ACC112 (cell line): ENCODE results near the gene HOXA6.

Experiments
- H2AFZ ChIP-seq: fragments of 200-600 bp; sonication (generic); one replicate; pipeline ENCODE4 v1.6.0; 2017; ENCODE audit warnings: antibody characterized with exemption, low read length; ENCODE audit not compliant: unreplicated experiment
- H3K27ac ChIP-seq: fragments of 200-600 bp; sonication (generic); 2 replicates; pipeline ENCODE4 v1.5.1; 2014; ENCODE audit warnings: low read depth, mild to moderate bottlenecking, antibody characterized with exemption, low read length, moderate library complexity
- H3K27me3 ChIP-seq: fragments of 200-600 bp; sonication (generic); 2 replicates; pipeline ENCODE4 v1.6.1; 2014; ENCODE audit warnings: mild to moderate bottlenecking, antibody characterized with exemption, low read length, moderate library complexity, mixed read lengths; ENCODE audit not compliant: insufficient read depth
- H3K36me3 ChIP-seq: fragments of 200-600 bp; sonication (generic); 2 replicates; pipeline ENCODE4 v1.6.1; 2016; ENCODE audit warnings: mild to moderate bottlenecking, antibody characterized with exemption, low read length, moderate library complexity, mixed read lengths; ENCODE audit not compliant: insufficient read depth
- H3K4me1 ChIP-seq: fragments of 200-600 bp; sonication (generic); one replicate; pipeline ENCODE4 v1.6.1; 2016; ENCODE audit warnings: low read length, mixed read lengths; ENCODE audit not compliant: insufficient read depth, unreplicated experiment, control insufficient read depth
- H3K4me3 ChIP-seq: fragments of 200-600 bp; sonication (generic); 2 replicates; pipeline ENCODE4 v1.5.1; 2014; ENCODE audit warnings: mild to moderate bottlenecking, low read depth, low read length
- H3K79me2 ChIP-seq: fragments of 200-600 bp; sonication (generic); one replicate; pipeline ENCODE4 v1.6.0; 2016; ENCODE audit warnings: low read length; ENCODE audit not compliant: control insufficient read depth, unreplicated experiment, insufficient read depth

Gene HOXA6

DNA sequence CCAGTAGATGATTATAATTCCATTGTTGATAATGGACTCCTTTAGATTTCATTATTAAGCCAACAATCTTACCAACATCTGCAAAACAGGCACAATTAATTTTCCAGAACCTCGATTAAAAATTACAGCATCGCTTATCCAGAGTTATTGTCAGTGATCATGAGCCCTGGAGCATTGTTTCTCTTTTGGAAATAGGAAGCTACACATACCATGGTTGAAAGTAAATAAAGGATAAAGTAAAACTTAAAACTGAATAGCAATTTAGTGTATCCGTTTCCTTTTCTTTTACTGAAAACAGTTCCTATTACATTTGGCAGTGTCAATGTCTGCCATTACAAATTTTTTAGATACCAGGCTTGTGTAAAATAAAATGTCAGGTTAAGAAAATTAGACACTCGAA lies 35.2 kb downstream of the HOXA6 start:
- Histone ChIP-seq H3K27ac (no peak overlapping the region), H2AFZ (no peak overlapping the region), H3K79me2 (no peaks in the 10 kb centered on the region), H3K4me1 (no peaks in the 10 kb centered on the region), H3K27me3 (peaks cover 96% of the 10 kb centered on the region), H3K36me3 (no peaks in the 10 kb centered on the region), H3K4me3 (no peak overlapping the region)

GRCh38 chr7:27111751-27112277 lies 35.8 kb downstream of the HOXA6 start:
- H3K4me1 ChIP-seq, result no peaks in the 10 kb centered on the region
- H2AFZ ChIP-seq, result no peak overlapping the region
- no peak overlapping the region for H3K27ac ChIP-seq
- H3K4me3 ChIP-seq, result no peak overlapping the region
- no peaks in the 10 kb centered on the region for H3K36me3 ChIP-seq
- H3K79me2 ChIP-seq, result no peaks in the 10 kb centered on the region
- H3K27me3 ChIP-seq, result peaks cover 96% of the 10 kb centered on the region

DNA sequence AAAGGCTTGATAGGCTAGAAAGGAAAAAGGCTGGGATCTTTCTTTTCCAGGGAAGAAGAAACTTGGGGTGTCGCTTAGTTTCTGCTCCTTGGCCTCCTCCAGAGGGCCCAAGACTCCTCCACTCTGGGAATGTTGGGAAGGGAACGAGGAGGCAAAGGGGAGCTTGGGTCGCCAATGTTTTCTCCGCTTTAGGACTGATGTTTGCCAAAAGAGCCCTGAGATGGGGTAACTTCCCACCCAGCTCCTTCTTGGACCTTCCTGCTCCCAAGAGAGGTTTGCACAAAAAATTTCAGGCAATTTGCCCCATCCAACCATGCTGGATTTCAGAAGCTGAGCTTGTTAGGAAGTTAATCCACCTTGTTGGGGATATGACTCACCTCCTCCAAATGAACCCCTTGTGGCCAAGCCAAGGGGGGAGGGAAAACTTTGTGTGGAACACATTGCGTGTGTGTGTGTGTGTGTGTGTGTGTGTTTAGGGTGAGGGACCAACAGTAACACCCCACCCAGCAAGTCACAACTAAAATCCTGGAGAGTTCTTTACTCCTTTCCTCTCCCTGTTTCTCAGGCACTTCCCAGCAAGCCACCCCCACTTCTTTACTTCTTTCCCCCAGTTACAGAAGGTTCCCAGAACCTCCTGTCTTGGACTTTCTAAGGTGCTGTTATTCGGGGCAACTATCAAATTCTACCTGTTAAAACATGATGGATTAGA lies 36.4 kb downstream of the HOXA6 start:
- H3K27ac ChIP-seq, result no peak overlapping the region
- no peak overlapping the region for H2AFZ ChIP-seq
- no peaks in the 10 kb centered on the region for H3K79me2 ChIP-seq
- H3K36me3 ChIP-seq, result no peaks in the 10 kb centered on the region
- H3K27me3 ChIP-seq, result peaks cover 96% of the 10 kb centered on the region
- no peak overlapping the region for H3K4me3 ChIP-seq
- H3K4me1 ChIP-seq, result no peaks in the 10 kb centered on the region

DNA sequence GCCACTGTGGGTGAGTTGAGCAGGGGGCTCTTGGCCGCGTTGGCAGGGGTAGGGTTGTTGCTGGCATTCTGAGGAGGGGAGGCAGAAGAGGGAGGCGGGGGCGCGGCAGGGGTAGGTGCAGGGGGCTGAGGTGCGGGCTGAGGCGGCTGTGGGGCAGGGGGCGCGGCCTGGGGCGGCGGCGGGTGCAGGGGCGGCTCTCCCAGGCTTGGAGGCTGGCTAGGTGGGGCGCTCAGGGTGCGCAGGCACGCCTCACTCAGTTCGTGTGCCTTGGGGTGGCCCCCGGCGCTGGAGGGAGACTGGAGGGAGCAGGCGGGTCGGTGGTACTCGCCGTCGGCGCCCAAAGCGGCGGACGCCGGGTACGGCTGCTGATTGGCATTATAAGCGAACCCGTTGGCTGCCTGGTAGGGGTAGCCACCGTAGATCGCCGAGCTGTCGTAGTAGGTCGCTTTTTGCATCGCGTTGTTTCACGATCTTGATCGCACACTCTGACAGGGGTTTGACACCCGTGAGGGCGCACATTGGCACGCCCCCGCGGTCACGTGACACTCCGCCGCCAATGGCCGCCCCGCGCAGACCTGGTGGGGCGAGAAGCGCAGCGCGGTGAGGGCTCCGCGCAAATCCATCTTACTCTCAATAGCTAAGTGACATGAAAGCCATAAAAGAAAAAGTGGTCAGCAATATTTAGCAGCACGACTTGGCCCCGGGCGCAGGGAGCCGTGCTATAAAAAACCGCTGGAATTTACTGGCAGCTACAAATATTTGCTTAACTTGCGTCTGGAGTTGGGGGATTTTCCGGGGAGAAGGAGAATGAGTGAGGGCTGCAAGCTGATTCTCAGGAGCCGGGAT lies 37.2 kb downstream of the HOXA6 start:
- Histone ChIP-seq H3K27me3 (peaks cover 96% of the 10 kb centered on the region), H3K27ac (no peak overlapping the region), H3K36me3 (no peaks in the 10 kb centered on the region), H3K4me1 (no peaks in the 10 kb centered on the region), H2AFZ (no peak overlapping the region), H3K4me3 (peak overlapping the region; percentile 21; the same call in 1 of the 2 replicates), H3K79me2 (no peaks in the 10 kb centered on the region)

DNA sequence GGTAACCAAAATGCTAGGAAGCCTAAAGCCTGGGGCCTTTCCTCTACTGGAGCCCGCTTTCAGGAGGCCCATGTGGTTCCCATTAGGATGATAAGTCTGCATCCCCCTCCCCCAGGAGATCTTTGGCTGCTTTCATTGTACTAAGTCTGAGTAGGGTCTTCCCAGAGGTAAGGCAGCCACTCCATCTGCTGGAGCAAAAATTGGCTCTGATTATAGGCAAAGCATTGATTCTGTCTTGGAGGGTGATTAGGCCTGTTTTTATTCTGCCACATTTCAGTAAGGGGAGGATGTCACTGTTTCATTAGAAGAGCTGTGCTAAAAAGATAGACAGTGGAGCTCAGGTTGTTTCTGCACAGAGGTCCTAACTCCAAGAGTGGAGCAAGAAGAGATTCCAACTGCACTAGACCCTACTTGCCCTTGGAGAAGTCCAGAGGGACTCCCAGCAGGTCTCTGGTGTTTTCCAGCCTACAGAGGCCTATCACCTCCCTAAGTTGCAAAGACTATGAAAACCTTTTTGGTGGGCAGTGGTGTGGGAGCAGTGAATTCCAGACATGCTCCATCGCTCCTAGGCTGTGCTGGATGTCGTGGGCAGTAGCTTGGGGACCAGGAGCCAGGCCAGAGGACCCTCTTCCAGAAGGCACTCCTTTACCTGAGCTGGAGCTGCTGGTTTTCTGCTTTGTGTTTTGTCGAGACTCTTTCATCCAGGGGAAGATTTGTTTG lies 37.9 kb downstream of the HOXA6 start:
- H3K79me2 ChIP-seq, result no peaks in the 10 kb centered on the region

DNA sequence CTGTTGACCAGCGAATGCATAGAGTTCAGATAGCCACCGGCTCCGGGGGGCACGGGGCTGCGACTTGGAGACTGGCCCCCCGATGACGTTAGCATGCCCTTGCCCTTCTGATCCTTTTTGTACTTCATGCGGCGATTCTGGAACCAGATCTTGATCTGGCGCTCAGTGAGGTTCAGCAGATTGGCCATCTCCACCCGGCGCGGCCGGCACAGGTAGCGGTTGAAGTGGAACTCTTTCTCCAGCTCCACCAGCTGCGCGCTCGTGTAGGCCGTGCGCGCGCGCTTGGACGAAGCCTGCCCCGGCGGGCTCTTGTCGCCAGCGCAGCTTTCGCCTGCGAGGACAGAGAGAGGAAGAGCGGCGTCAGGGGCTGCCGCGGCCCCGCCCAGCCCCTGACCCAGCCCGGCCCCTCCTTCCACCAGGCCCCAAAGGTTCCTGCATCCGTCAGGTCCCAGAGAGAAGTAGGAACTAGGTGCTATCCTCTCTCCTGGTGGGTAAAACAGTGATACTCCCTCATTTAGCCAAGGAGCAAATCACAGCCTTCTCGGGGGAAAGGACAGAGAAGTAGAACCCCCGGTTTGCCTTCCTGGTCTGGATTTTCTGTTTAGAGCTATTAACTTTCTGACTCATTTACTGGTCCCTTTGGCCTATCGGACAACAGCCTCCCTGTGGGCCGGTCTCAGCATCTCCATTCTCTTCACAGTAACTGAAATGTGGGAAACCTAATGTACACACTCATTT lies 39.0 kb downstream of the HOXA6 start:
- H2AFZ ChIP-seq, result no peak overlapping the region
- no peaks in the 10 kb centered on the region for H3K79me2 ChIP-seq
- H3K27ac ChIP-seq, result no peak overlapping the region
- no peak overlapping the region for H3K4me3 ChIP-seq
- H3K27me3 ChIP-seq, result peaks cover 100% of the 10 kb centered on the region
- no peaks in the 10 kb centered on the region for H3K36me3 ChIP-seq
- no peaks in the 10 kb centered on the region for H3K4me1 ChIP-seq

More for the DNA sequence above, 37.9 kb downstream of the HOXA6 start:
- H3K4me3 ChIP-seq, result no peak overlapping the region
- H3K4me1 ChIP-seq, result no peaks in the 10 kb centered on the region
- H2AFZ ChIP-seq, result no peak overlapping the region
- H3K27me3 ChIP-seq, result peaks cover 96% of the 10 kb centered on the region
- no peak overlapping the region for H3K27ac ChIP-seq
- no peaks in the 10 kb centered on the region for H3K36me3 ChIP-seq

DNA sequence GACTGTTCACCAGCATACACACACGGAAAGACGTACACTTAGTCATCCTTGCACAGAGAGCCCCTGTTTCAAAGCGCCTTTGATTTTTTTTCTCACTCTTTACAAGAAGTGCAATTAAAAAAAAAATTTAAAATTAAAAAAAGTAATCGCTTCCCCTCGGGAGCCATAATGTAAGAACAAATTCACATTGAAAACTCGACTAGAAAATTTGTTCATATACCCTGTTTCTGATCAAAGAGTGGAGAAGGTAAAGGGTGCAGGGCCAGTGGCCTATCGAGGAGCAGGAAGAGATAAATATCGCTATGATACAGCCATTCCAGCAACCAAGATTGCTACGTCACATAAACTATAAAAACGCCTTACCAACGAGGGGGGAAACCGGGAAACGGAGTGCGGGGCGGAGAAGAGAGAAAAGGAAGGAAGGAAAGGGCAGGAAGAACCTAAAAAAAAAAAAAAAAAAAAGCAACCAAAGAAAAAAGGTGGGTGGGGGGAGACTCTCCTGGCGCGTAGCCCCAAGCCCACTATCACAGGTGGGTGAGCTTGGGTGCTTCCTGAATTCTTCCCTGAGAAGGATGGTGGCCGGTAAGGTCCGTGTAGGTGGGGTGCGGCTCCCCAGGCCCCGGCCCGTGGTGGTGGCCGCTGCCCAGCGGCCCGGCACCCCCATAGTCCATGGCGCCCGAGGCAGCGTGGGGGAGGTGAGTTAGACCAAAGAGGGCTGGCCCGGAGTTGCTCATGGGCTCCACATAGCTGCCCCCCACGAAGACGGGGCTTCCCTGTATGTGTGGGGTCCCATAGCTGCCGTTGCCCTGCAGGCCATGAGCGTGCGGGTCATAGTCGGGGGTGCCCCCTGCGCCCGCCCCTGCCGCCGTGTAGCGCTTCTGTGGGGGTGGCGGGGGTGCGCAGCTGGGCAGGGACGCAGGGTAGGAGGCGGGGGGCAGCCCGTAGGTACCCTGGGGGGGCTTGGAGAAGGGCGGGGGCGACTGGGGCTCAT lies 39.9 kb downstream of the HOXA6 start:
- Histone ChIP-seq H3K27me3 (peaks cover 100% of the 10 kb centered on the region), H3K4me3 (no peak overlapping the region), H3K36me3 (no peaks in the 10 kb centered on the region), H2AFZ (no peak overlapping the region), H3K79me2 (no peaks in the 10 kb centered on the region), H3K4me1 (no peaks in the 10 kb centered on the region), H3K27ac (no peak overlapping the region)

DNA sequence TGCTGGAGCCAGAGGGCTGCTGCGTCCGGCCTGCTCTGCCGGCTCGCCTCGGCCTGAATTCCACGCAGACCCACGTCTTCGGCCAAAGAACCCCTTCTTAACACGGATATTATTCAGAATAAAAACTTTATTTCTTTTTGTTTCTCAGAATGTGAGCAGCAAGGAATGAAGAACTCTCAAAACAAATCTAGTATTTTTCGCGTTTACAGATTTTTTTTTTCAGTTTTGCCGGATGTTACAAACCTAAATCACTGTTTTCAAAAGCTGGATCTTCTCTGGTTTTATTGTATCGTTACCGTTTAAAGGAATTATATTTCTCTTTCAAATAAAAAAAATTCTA lies 40.7 kb downstream of the HOXA6 start:
- Histone ChIP-seq H3K27ac (no peak overlapping the region), H2AFZ (no peak overlapping the region), H3K36me3 (no peaks in the 10 kb centered on the region), H3K4me1 (no peaks in the 10 kb centered on the region), H3K27me3 (peaks cover 100% of the 10 kb centered on the region), H3K79me2 (no peaks in the 10 kb centered on the region), H3K4me3 (peak overlapping the region; percentile 54; the same call in 1 of the 2 replicates)

- Histone ChIP-seq H2AFZ (no peak overlapping the region), H3K79me2 (no peaks in the 10 kb centered on the region), H3K4me3 (peak overlapping the region; percentile 54; the same call in 1 of the 2 replicates), H3K27ac (no peak overlapping the region), H3K4me1 (no peaks in the 10 kb centered on the region), H3K27me3 (peaks cover 100% of the 10 kb centered on the region), H3K36me3 (no peaks in the 10 kb centered on the region)
Observed at GRCh38 chr7:27106181-27106900, 41.2 kb downstream of the HOXA6 start.
